ENCODE results near the gene MTCL1.

Gene MTCL1

GRCh38 chr18:8795586-8796325 is 90.4 kb downstream of the MTCL1 start:
- no peak for FAIRE-seq

DNA sequence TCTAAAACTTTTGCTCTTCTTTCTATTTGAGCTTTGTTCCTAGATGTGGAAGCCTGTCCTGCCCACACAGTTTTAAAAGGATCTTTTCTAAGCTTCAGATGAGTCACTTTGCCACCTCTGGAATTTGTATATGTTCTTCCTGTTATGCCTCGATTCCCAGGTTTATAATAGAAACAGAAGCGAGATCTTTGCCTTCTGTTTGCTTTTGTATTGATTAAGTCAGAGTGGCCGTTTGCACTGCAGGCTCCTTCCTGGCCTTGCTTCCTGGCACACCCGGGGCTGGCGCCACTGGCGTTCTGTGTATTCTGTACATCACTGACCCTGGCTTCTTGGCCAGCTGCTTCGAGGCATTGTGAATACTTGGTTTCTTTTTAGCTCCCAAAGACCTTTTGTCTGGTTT is 91.8 kb downstream of the MTCL1 start:
- no peak for FAIRE-seq

DNA sequence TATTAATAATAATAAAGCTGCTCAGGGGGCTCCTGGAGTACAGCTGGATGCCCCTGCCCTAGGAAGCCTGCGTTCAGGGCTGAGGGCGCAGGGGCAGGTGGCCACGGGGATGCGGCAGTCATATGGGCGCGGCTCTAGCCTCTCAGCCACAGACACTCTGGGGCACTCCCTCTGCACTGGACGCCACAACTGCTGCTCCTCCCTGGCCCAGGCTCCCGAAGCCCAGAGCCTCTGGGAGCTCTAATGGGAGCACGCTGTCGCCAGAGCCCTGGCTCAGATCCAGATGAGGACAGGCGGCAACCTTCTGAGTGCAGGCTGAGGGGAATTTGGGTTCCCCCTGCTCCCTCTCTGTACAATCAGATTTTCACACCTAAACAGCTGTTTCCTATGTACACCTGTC is 93.6 kb downstream of the MTCL1 start:
- FAIRE-seq, result no peak

- no peak for FAIRE-seq
These were observed 94.5 kb downstream of the MTCL1 start for GRCh38 chr18:8799596-8800441.

- FAIRE-seq, result no peak
These were observed 95.1 kb downstream of the MTCL1 start for GRCh38 chr18:8800445-8800844.

DNA sequence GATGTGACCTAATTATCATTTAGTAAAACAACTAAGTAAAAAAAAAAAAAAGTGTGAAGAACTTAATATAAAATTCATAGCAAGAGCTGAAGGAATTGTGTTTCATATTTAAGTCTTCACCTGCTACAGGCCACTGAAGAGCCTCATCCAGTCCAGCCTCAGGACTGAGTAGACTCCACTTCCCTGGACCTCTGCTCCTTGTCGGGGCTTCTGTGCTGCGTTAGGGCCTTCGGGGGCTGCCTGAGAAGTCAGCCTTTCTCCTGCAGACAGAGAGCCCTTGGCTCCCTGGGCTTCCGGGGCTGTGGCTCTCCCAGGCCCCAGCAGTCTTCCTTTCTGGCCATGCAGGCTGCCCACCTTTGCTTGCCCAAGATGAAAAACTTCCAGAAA is 95.5 kb downstream of the MTCL1 start:
- no peak for FAIRE-seq

DNA sequence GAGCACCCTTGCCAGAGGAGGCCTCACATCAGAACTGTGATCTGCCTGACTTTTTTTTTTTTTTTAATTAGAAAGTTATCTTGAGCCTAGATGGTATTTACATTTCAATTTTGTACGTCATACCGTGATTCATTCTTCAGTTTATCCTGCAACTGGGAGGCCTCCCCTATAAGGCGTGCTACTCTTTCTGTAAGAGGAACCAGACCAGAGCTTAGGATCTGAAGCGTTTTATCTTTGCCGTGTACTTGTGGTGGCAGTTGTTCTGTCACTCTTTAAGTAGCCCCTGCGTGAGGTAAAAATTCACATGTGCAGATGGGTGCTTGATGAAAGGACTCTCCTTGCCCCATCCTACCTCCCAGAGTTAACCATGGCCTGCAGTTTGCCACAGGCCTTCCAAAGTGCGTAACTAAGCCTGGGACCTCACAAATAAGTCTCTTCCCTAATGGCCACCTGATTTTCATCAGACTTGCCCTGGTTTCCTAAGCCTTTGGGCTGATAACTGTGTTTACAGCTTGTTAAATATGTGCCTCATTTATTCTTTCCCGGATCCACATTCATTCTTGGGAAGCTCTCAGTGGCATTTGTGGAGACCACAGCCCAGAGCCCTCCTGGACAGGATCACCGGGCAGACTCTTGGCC is 96.0 kb downstream of the MTCL1 start:
- no peak for FAIRE-seq

DNA sequence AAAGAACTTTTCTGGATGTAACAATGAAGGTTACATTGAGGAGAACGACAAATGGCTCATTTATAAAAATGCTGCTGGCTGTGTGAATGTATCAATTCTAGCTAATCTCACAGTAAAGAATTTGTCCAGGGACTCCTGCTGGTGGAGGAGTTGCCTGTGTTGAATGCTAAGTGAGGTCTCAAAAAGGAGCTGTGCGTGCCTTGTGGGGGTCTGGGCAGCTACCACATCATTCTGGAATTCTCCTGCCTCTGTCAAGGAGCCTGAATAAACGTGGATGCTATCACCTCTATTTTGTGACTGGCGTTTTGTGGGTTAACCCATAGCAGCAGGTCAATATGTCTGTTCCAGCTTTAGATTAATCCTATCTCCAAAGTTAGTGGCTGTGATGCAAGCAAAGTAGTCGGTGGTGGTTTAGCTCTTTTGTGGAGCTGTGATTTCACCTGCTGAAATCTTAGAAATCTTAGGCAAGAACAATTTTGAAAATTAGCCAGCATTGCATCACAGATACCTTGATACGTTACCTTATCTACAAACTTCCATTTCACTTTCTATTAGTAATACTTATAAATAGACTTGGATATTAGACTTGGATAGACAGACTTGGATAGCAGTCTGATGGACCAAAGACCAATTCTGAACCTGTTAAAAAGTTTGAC is 96.8 kb downstream of the MTCL1 start:
- FAIRE-seq, result no peak

DNA sequence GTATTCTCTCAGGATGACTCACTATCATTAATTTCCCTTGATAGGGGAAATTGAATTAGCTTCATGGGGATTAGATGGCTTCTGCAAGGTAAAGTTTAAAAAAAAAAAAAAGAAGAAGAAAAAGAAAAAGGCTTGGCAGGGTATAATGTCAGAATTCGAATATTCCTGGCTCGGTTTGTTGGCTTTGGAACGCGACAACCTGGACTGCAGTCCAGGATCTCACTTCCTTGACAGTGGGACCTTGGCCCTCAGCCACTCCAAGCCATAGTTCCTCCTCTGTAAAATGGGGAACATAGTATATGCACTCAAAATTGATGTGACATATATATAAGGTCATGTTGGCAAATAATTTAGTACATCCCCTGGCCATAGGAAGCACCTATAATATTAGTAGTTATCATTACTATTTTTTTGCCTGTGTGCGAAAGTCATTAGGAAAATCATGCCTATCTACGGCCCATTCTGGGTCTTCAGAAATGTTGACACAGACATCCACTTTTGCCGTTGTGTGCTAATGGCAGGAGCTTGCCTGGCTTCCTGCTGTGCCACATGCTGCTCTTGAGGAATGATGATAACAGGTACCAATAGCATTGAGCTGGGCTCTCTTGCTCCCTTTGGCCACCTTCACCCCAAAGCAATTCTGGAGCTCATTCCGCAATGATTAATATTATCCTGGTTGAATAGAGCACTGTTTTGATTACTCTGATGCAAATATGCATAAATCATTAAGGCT is 97.9 kb downstream of the MTCL1 start:
- FAIRE-seq, result no peak

DNA sequence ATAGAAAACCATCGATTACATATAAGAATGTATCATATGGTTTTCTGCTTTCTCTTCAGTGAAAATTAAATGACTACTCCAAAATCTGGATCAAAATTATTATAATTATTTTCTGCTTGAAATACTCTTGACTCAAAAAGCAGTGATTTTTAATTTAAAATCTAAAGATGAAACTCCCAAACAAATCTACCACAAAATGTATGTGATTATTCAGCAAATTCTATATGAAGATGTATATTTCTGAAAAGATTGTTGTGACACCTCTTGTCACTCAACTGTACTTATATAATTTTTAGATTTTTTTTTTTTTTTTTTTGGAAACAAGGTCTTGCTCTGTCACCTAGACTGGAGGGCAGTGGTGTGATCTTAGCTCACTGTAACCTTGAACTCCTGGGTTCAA is 98.6 kb downstream of the MTCL1 start:
- no peak for FAIRE-seq

DNA sequence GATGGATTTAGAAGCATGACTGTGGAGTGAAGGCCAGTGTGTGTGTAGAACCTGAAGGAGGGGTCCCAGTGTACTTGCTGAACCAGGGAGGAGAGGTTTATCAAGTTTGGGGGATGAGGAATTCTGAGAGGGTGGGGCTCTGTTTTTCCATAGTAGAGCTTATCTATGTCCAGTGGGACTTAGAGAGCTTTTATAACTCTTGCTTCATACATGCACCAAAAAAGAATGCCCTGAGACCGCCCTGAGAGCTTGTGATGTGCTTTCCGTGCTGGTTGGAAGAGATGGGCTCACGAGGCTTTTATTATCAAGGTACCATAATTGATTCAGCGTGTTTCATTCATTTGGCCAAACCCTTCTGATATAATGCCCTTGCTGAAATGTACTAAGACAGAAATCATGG is 100.2 kb downstream of the MTCL1 start:
- FAIRE-seq, result no peak

- FAIRE-seq, result no peak
These were observed 100.9 kb downstream of the MTCL1 start for GRCh38 chr18:8806100-8806797.

GRCh38 chr18:8806798-8807487 is 101.6 kb downstream of the MTCL1 start:
- FAIRE-seq, result no peak

GRCh38 chr18:8807488-8807805 is 102.1 kb downstream of the MTCL1 start:
- FAIRE-seq, result no peak

DNA sequence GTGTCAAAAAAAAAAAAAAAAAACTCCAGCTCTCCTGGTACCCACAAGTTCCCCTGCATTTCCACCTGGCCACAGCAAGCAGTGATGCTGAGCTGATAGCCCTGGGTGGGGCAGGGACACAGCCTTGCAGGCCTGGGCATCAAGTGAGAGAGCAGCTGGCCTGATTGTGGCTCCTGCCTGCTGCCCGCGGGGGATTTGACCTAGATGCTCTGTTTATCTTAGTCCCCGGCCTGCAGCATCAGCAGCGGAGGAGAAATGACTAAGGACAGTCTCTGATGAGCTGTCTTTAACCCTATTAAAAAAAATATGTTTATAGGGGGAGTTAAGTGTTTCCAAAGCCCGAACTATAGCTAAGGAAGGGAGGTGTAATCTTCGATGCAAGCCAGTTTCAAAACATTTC is 102.6 kb downstream of the MTCL1 start:
- no peak for FAIRE-seq

- FAIRE-seq, result no peak
These were observed 104.2 kb downstream of the MTCL1 start for GRCh38 chr18:8809514-8809913.

DNA sequence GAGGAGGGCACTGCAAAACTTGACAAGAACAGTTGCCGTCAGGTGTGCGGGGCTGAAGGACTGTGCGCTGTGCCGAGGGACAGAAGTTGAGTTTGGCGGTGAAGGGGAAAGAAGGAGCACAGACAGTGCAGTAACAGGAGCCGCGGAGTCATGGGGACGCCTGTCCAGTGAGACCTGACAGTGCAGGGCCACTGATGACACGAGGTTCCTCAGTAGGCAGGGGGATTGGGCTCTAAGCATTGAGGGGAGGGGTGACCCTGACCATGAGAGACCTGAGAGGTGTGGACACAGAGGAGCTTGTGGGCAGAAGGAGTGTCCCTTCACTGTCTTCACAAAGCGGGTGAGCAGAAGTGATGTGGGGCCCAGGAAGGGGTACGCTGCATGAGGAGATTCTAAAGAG is 104.8 kb downstream of the MTCL1 start:
- FAIRE-seq, result no peak

GRCh38 chr18:8811115-8811514 is 105.8 kb downstream of the MTCL1 start:
- no peak for FAIRE-seq

DNA sequence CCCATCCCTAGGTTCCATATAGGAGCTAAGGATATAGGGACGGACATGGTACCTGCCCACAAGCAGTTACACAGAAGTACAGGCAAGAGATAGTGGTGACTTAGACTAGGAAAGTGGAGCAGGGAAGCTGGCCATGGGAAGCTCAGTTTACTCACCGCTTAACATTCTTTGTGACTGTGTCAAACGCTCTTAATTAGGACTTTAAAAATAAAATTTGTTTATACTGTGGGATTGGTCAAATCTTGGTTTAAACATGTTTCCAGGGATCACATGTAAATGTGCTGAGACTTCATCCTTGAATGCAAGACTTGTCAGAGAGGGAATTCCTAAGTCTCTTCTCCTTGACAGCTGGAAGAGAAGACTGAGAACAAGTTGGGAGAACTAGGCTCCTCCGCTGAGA is 107.3 kb downstream of the MTCL1 start:
- FAIRE-seq, result no peak

DNA sequence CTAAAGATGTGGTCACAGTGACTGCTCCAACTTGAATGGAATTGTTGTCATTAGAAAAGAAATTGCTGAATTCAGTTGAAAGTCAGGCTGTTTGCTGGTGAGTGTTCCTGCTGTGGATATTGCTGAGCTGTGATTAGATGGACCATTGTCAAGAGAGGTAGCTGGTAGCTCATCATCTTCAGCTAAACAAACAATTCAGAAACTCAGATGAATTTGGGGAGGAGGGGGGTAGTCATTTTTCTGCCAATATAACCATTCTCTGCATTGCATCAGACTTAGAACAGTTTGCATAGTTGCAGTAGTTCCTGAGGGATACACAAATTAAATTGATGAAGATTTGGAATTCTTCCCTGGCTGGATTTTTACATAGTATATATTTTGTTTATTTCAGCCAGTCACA is 108.3 kb downstream of the MTCL1 start:
- no peak for FAIRE-seq

DNA sequence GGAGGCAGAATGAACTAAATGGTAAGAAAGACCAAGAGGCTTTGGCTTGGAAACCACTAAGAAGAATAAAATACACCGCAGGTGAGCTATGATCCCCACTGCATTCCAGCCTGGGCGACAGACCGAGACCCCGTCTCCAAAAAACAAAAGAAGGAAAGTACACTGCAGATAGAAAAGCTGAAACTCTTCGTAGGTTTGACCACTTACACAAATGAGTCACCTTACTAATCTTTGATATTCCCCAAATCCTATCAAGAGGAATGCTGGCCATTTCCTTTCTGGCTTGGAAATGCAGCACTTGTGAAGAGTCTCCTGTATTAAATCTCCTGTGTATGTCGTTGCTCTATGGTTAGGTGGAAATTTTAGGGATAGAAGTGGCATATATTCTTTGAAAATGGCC is 108.8 kb downstream of the MTCL1 start:
- FAIRE-seq, result no peak

DNA sequence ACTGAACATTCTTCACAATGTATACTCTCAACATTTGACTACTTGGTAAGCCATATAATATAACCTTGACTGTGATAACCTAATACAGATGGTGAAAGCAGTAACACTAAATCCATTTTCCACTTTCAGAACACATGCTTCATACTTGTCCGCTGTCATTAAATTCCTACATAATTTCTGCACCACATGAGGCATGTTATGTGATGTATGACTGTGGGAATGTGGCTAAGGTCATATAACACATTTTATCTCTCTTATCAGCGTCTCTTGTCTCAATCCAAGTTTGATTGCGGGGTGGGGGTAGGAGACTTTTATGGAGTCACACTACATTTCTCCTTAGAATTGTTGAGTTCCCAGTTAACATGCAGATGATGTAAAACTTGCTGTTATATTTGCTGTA is 110.9 kb downstream of the MTCL1 start:
- no peak for FAIRE-seq

All from A204.1 (cell line).